Measurements from ENCODE around the gene HYCC2.

- TF ChIP-seq EZH2 (IDR thresholded peaks at IDR 0.05; ENCODE audit: low read length) (no peak), CTCF (optimal IDR thresholded peaks at IDR 0.05 in 1 of 3, IDR thresholded peaks at IDR 0.05 in 1 of 3, conservative IDR thresholded peaks at IDR 0.05 in 1 of 3; ENCODE audit: extremely low read depth in 1 of 3, insufficient read depth in 2 of 3, low read length in 3 of 3) (no peak)
These were observed 32.6 kb downstream of the HYCC2 start for GRCh38 chr2:201038855-201039254.
